HepG2 (cell line): Measurements from ENCODE around the gene CALML6. TPM values are rescaled to one million over a fixed set of nuclear protein-coding genes. Genes with fewer than 3 reads are reported as not detected.

Experiments
- ATF4 ChIP-seq, 2 experiments: fragments of 450-650 bp in 1 of 2; sonication (generic) in 1 of 2; formaldehyde crosslinking; IDR thresholded peaks; 2 replicates each; pipeline versions ENCODE4 v1.5.0 to v1.8.0; 2020 to 2022; ENCODE audit warnings: mild to moderate bottlenecking in 1 of 2, missing genetic modification reagents in 1 of 2
- GATAD2A ChIP-seq: IDR thresholded peaks from 2 replicates; pipeline ENCODE4 v1.6.1; 2016
- MAZ ChIP-seq, 2 experiments: sonication (generic) in 1 of 2; formaldehyde crosslinking in 1 of 2; IDR thresholded peaks; 2 replicates each; pipeline versions ENCODE4 v1.5.0 to v1.6.1; 2012 to 2020; ENCODE audit warnings: low read depth in 2 of 2, mild to moderate bottlenecking in 2 of 2, borderline replicate concordance in 1 of 2, improper control_type of control experiment in 1 of 2, low read length in 1 of 2, missing genetic modification reagents in 1 of 2, moderate library complexity in 1 of 2
- POLR2AphosphoS5 ChIP-seq: IDR thresholded peaks from 2 replicates; pipeline ENCODE4 v1.6.1; 2012; ENCODE audit warnings: low read depth, low read length
- RBM39 ChIP-seq: fragments of 200-400 bp; formaldehyde crosslinking; IDR thresholded peaks from one replicate; pipeline ENCODE4 v1.6.1; 2018; ENCODE audit warnings: antibody characterized with exemption, mild to moderate bottlenecking, low read depth, low read length; ENCODE audit not compliant: poor library complexity, severe bottlenecking
- RXRB ChIP-seq: IDR thresholded peaks from 2 replicates; pipeline ENCODE4 v1.6.1; 2016; ENCODE audit warnings: borderline replicate concordance, missing genetic modification reagents, missing compliant biosample characterization
- SAFB2 ChIP-seq: sonication (generic); formaldehyde crosslinking; IDR thresholded peaks from 2 replicates; pipeline ENCODE4 v1.5.1; 2020; ENCODE audit warnings: missing genetic modification reagents, low read depth, mild to moderate bottlenecking, borderline replicate concordance
- SKI ChIP-seq: fragments of 450-650 bp; IDR thresholded peaks from one replicate; pipeline ENCODE4 v1.6.1; 2018; ENCODE audit warnings: mild to moderate bottlenecking; ENCODE audit not compliant: partially characterized antibody
- TEF ChIP-seq: sonication (generic); formaldehyde crosslinking; IDR thresholded peaks from 2 replicates; pipeline ENCODE4 v1.5.0; 2020; ENCODE audit warnings: missing genetic modification reagents
- ZBTB37 ChIP-seq: sonication (generic); formaldehyde crosslinking; IDR thresholded peaks from 2 replicates; pipeline ENCODE4 v1.4.0; 2020; ENCODE audit warnings: mild to moderate bottlenecking, missing genetic modification reagents
- ZFP90 ChIP-seq: sonication (generic); formaldehyde crosslinking; IDR thresholded peaks from 2 replicates; pipeline ENCODE4 v1.8.0; 2022; ENCODE audit warnings: missing genetic modification reagents, mild to moderate bottlenecking, inconsistent platforms, borderline replicate concordance
- ZNF10 ChIP-seq: sonication (generic); formaldehyde crosslinking; IDR thresholded peaks from 2 replicates; pipeline ENCODE4 v1.4.0; 2020; ENCODE audit warnings: mild to moderate bottlenecking, low read depth, missing genetic modification reagents, borderline replicate concordance
- ZNF317 ChIP-seq: sonication (generic); formaldehyde crosslinking; IDR thresholded peaks from 2 replicates; pipeline ENCODE4 v1.5.0; 2020; ENCODE audit warnings: mild to moderate bottlenecking, missing genetic modification reagents
- ZNF333 ChIP-seq: sonication (generic); formaldehyde crosslinking; IDR thresholded peaks from 2 replicates; pipeline ENCODE4 v1.4.0; 2020; ENCODE audit warnings: mild to moderate bottlenecking, missing genetic modification reagents, borderline replicate concordance
- ZNF343 ChIP-seq: sonication (generic); formaldehyde crosslinking; IDR thresholded peaks from 2 replicates; pipeline ENCODE4 v1.4.0; 2020; ENCODE audit warnings: mild to moderate bottlenecking, missing genetic modification reagents
- ZNF552 ChIP-seq: sonication (generic); formaldehyde crosslinking; IDR thresholded peaks from 2 replicates; pipeline ENCODE4 v1.9.0; 2022; ENCODE audit warnings: missing genetic modification reagents, mild to moderate bottlenecking, borderline replicate concordance
- ZNF564 ChIP-seq: sonication (generic); formaldehyde crosslinking; IDR thresholded peaks from 2 replicates; pipeline ENCODE4 v1.8.1; 2023; ENCODE audit warnings: mild to moderate bottlenecking, missing genetic modification reagents
- ZNF607 ChIP-seq: sonication (generic); formaldehyde crosslinking; IDR thresholded peaks from 2 replicates; pipeline ENCODE4 v1.5.1; 2020; ENCODE audit warnings: missing genetic modification reagents, mild to moderate bottlenecking, borderline replicate concordance
- ZNF660 ChIP-seq: sonication (generic); formaldehyde crosslinking; IDR thresholded peaks from 2 replicates; pipeline ENCODE4 v1.5.1; 2020; ENCODE audit warnings: mild to moderate bottlenecking, low read depth, missing genetic modification reagents, borderline replicate concordance
- ZNF674 ChIP-seq: sonication (generic); formaldehyde crosslinking; IDR thresholded peaks from 2 replicates; pipeline ENCODE4 v1.5.0; 2020; ENCODE audit warnings: low read depth, mild to moderate bottlenecking, missing genetic modification reagents
- ZNF678 ChIP-seq: sonication (generic); formaldehyde crosslinking; IDR thresholded peaks from 2 replicates; pipeline ENCODE4 v1.4.0; 2020; ENCODE audit warnings: mild to moderate bottlenecking, missing genetic modification reagents
- ZNF878 ChIP-seq: sonication (generic); formaldehyde crosslinking; IDR thresholded peaks from 2 replicates; pipeline ENCODE4 v1.8.1; 2023; ENCODE audit warnings: mild to moderate bottlenecking, missing genetic modification reagents, moderate library complexity
- polyA plus RNA-seq, 8 experiments: library from polyadenylated mRNA; depleted of rRNA in 3 of 8; stranded (reverse) in 7 of 8; unstranded in 1 of 8; fragments of >200 nt; fragmentation: Illumina TruSeq in 4 of 8; extraction: Trizol in 4 of 8; gene quantifications; 2 replicates each; pipeline versions ENCODE4 v1.2.1 to v1.2.3, GENCODE V29; 2011 to 2016; ENCODE audit warnings: low read depth in 4 of 8, missing spikeins in 1 of 8, mixed read lengths in 1 of 8; ENCODE audit not compliant: insufficient read depth in 1 of 8
- total RNA-seq, 5 experiments: library from RNA; depleted of rRNA; stranded (reverse); fragments of >200 nt; fragmentation: Illumina TruSeq; extraction: Trizol; gene quantifications; 2 replicates each; pipeline ENCODE4 v1.2.3, GENCODE V29; 2016; ENCODE audit warnings: low read depth in 1 of 5

Gene CALML6
- total and polyA plus RNA-seq, 2 of the 13 experiments (the other 11 are each of a cell fraction or from before 2014, with no cell fraction given) = 0.11 to 0.12 TPM

- TF ChIP-seq SAFB2 (CRISPR knock-in tag) (no peak; the same call in 1 of the 2 replicates), TEF (no peak), ZNF343 (no peak), ZNF333 (CRISPR knock-in tag) (0 out of 2 replicates have a peak, but pooled peaks have one; percentile 79), ATF4 (CRISPR knock-in tag; IDR thresholded peaks at IDR 0.05) (no peak), ZNF660 (CRISPR knock-in tag) (no peak), RXRB (no peak; the same call in 1 of the 2 replicates), GATAD2A (CRISPR knock-in tag) (peak; percentile 63), ZNF607 (no peak), ZNF317 (CRISPR knock-in tag) (no peak; the same call in 1 of the 2 replicates), ZBTB37 (CRISPR knock-in tag) (no peak), POLR2AphosphoS5 (peak; percentile 91), SKI (no peak), ZNF878 (CRISPR knock-in tag) (no peak), ZNF564 (CRISPR knock-in tag) (no peak), ZNF552 (CRISPR knock-in tag) (no peak), MAZ (IDR thresholded peaks at IDR 0.05; ENCODE audit: borderline replicate concordance, low read depth, low read length) (peak; percentile 67; the same call in 1 of the 2 replicates), MAZ (CRISPR knock-in tag; IDR thresholded peaks at IDR 0.05; ENCODE audit: low read depth) (peak; percentile 16; the same call in 1 of the 2 replicates), ZNF10 (CRISPR knock-in tag) (no peak), ZNF674 (CRISPR knock-in tag) (no peak), ZFP90 (CRISPR knock-in tag) (peak; percentile 68; the same call in 1 of the 2 replicates), ZNF678 (CRISPR knock-in tag) (no peak), RBM39 (peak; percentile 25)
These were observed 4.4 kb downstream of the CALML6 start (continued) for GRCh38 chr1:1919304-1920056.
